ENCODE measurements around the gene CACNA2D4. TPM values are rescaled to one million over a fixed set of nuclear protein-coding genes. Genes with fewer than 3 reads are reported as not detected.

CACNA2D4 gene
- total RNA-seq, 2 experiments from 2014 or later, result 2.1 to 2.7 TPM

DNA sequence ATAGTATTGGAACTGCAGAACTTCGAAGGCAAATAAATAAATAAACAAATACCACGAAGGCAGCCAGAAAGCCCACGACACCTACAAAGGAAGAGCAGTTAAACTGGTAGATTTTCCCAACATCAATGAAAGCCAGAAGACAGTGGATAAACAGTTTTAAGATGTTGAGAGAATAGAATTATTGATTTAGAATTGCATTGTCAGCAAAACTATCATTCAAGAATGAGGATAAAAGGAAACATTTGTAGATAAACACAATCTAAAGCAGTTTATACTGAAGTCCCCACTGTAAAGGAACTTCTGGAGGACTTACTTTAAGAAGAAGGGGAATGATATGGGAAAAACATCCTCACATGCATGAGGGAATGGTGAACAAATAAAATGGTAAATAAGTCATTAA is 29.5 kb downstream of the CACNA2D4 start:
- Mint-ChIP-seq H3K27ac (no peak overlapping the region), H3K4me1 (ENCODE audit: low read depth) (no peaks in the 10 kb centered on the region), H3K9me3 (peaks cover 13% of the 10 kb centered on the region), H3K36me3 (ENCODE audit: low read depth) (no peaks in the 10 kb centered on the region), H3K27me3 (ENCODE audit: low read depth) (peaks cover 10% of the 10 kb centered on the region), H3K4me3 (no peak overlapping the region)
- DNase-seq, result no peak
- intact Hi-C loops (cut with micrococcal nuclease), result no loop called here
- CTCF ChIA-PET, result no interaction called here

DNA sequence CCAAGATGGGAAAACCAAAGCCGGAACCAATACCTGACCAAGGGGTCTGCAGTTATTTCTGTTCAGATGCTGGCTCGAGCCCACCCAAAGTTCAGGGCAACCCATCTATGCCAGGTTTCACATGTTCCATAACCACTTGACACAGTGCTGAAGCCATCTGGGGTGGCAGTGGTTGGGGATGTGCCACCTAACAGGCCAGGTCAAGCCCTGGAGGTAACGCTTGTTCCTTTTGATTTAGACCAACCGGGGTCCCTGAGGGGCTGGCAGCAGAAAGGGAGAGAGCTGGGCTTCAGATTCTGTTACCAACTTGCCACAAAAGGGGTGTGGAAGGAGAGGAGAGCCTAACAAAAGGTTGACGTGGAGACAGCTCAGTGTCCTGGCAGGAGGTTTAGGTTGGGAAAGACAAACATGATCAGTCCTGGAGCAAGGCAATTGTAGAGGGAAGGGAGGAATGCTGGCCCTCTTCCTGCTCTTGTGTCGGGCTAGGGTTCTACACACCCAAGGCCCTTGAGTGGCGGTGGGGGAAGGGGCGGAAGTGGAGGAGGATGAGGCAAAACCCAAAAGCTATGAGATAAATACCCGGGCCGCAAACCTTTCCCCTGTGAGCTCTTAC is 31.9 kb downstream of the CACNA2D4 start:
- CTCF ChIA-PET, result no interaction called here
- Mint-ChIP-seq H3K4me3 (no peak overlapping the region), H3K9me3 (peaks cover 6% of the 10 kb centered on the region)

GRCh38 chr12:1885599-1886245 is 32.7 kb downstream of the CACNA2D4 start:
- peaks cover 2% of the 10 kb centered on the region for H3K9me3 Mint-ChIP-seq
- H3K4me1 Mint-ChIP-seq (ENCODE audit: low read depth), result no peaks in the 10 kb centered on the region
- H3K27ac Mint-ChIP-seq, result no peak overlapping the region
- peaks cover 5% of the 10 kb centered on the region for H3K27me3 Mint-ChIP-seq (ENCODE audit: low read depth)
- CTCF ChIA-PET, result interaction anchor here (0.8 kb wide), 1 partner anchor 54 kb away, joined by 3 read pairs; no protein-coding TSS in a partner anchor
- no peaks in the 10 kb centered on the region for H3K36me3 Mint-ChIP-seq (ENCODE audit: low read depth)
- H3K4me3 Mint-ChIP-seq, result no peak overlapping the region
- DNase-seq, result no peak
- intact Hi-C loops (cut with micrococcal nuclease), result no loop called here

More for the DNA sequence above, 31.9 kb downstream of the CACNA2D4 start:
- DNase-seq, result no peak
- Mint-ChIP-seq H3K4me1 (ENCODE audit: low read depth) (no peaks in the 10 kb centered on the region), H3K27me3 (ENCODE audit: low read depth) (peaks cover 8% of the 10 kb centered on the region), H3K27ac (no peak overlapping the region), H3K36me3 (ENCODE audit: low read depth) (no peaks in the 10 kb centered on the region)
- intact Hi-C loops (cut with micrococcal nuclease), result no loop called here

- Mint-ChIP-seq H3K9me3 (peaks cover 2% of the 10 kb centered on the region), H3K36me3 (ENCODE audit: low read depth) (no peaks in the 10 kb centered on the region), H3K27ac (no peak overlapping the region), H3K27me3 (ENCODE audit: low read depth) (peaks cover 5% of the 10 kb centered on the region), H3K4me1 (ENCODE audit: low read depth) (no peaks in the 10 kb centered on the region), H3K4me3 (no peak overlapping the region)
- intact Hi-C loops (cut with micrococcal nuclease), result no loop called here
- no peak for DNase-seq
- CTCF ChIA-PET, result interaction anchor here (0.8 kb wide), 1 partner anchor 54 kb away, joined by 3 read pairs; no protein-coding TSS in a partner anchor
These were observed 33.3 kb downstream of the CACNA2D4 start for GRCh38 chr12:1885082-1885596.

DNA sequence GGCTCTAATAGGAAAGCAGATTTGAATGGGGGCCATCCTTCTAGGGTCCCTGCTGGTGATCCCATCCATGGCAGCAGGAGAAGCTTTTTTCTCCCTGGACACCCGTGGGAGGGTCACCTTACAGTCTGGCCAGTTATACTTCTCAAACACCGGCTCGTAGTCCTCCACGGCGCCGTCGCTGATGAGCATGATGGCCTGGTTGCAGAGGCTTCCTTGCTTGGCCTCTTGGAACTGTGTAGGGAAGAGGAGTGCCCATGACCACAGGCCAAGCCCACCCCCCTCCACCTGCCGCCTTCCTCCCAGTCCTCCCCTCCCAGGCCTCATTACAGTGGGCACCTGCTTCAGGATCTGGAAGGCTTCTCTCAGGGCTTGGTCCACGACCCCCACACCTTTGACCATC is 33.8 kb downstream of the CACNA2D4 start:
- DNase-seq, result no peak
- Mint-ChIP-seq H3K9me3 (peaks cover 2% of the 10 kb centered on the region), H3K36me3 (ENCODE audit: low read depth) (no peaks in the 10 kb centered on the region), H3K27ac (no peak overlapping the region), H3K4me3 (no peak overlapping the region), H3K27me3 (ENCODE audit: low read depth) (peaks cover 3% of the 10 kb centered on the region), H3K4me1 (ENCODE audit: low read depth) (no peaks in the 10 kb centered on the region)
- intact Hi-C loops (cut with micrococcal nuclease), result no loop called here
- CTCF ChIA-PET, result no interaction called here

DNA sequence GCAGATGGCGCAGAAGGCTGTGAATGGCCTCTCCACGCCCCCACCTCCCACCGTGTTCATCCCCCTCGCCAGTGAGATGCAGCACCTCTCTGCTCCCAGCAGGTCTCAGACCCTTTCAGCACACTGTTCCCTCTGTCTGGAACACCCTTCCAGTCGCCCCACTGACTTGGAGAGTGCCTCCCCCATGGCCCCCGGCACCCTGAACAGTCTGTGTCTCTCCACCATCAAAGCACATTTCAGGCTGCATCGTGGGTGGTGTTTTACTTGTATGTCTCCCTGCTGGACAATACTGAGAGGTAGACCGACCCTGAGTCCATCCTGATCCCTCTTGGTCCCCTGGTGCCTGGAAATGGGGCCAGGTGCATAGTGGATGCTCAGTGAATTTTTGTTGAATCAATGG is 34.9 kb downstream of the CACNA2D4 start:
- Mint-ChIP-seq H3K27me3 (ENCODE audit: low read depth) (no peaks in the 10 kb centered on the region), H3K4me1 (ENCODE audit: low read depth) (no peaks in the 10 kb centered on the region), H3K36me3 (ENCODE audit: low read depth) (no peaks in the 10 kb centered on the region), H3K27ac (no peak overlapping the region), H3K9me3 (peaks cover under 1% of the 10 kb centered on the region), H3K4me3 (no peak overlapping the region)
- no peak for DNase-seq
- intact Hi-C loops (cut with micrococcal nuclease), result no loop called here
- CTCF ChIA-PET, result no interaction called here

GRCh38 chr12:1882850-1883470 is 35.5 kb downstream of the CACNA2D4 start:
- Mint-ChIP-seq H3K4me3 (no peak overlapping the region), H3K27me3 (ENCODE audit: low read depth) (no peaks in the 10 kb centered on the region), H3K9me3 (no peaks in the 10 kb centered on the region), H3K27ac (no peak overlapping the region), H3K4me1 (ENCODE audit: low read depth) (no peaks in the 10 kb centered on the region), H3K36me3 (ENCODE audit: low read depth) (no peaks in the 10 kb centered on the region)
- DNase-seq, result no peak
- CTCF ChIA-PET, result no interaction called here
- intact Hi-C loops (cut with micrococcal nuclease), result no loop called here

DNA sequence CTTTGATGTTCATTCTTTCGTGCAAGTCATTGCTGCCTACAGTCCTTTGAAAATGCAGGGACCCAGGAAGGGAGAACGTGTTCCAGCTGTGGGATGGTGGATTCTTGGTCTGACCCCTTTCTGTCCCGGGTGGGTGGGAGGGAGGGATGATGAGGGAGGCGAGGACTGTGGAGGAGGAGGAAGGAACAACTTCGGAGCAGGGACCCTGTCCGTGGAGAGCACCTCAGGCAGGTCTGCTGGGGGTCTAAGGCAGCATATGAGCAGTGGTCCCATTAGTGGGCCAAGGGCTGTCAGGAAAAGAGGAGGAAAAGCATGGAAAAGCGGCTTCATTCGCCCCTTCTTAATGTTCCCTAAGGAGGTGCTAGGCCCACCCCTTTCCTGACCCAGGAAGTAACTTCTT is 36.0 kb downstream of the CACNA2D4 start:
- intact Hi-C loops (cut with micrococcal nuclease), result no loop called here
- Mint-ChIP-seq H3K9me3 (no peaks in the 10 kb centered on the region), H3K4me1 (ENCODE audit: low read depth) (no peaks in the 10 kb centered on the region), H3K36me3 (ENCODE audit: low read depth) (no peaks in the 10 kb centered on the region), H3K27ac (no peak overlapping the region), H3K27me3 (ENCODE audit: low read depth) (no peaks in the 10 kb centered on the region), H3K4me3 (no peak overlapping the region)
- CTCF ChIA-PET, result no interaction called here
- DNase-seq, result no peak

DNA sequence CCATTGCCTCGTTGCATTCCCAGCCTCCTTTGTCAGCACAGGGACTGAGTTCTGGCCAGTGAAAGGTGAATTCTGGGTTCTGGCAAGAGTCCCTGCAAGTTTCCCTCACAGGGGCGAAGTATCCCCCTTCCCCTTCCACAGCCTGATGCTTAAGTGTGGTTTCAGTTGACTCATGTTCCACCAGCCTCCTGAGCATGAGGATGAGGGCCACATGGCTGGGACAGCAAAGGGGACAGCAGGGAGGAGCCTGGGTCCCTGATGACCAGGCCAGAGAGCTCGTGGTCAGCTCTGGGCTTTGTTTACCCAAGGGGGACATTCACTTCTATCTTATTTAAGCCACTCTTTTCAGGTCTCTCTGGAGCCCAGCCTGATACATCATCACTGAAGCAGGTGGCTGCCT is 36.5 kb downstream of the CACNA2D4 start:
- no peaks in the 10 kb centered on the region for H3K36me3 Mint-ChIP-seq (ENCODE audit: low read depth)
- no peak overlapping the region for H3K4me3 Mint-ChIP-seq
- no peak overlapping the region for H3K27ac Mint-ChIP-seq
- CTCF ChIA-PET, result no interaction called here
- H3K27me3 Mint-ChIP-seq (ENCODE audit: low read depth), result no peaks in the 10 kb centered on the region
- no peak for DNase-seq
- no peaks in the 10 kb centered on the region for H3K9me3 Mint-ChIP-seq
- intact Hi-C loops (cut with micrococcal nuclease), result no loop called here
- no peaks in the 10 kb centered on the region for H3K4me1 Mint-ChIP-seq (ENCODE audit: low read depth)

- intact Hi-C loops (cut with micrococcal nuclease), result no loop called here
- CTCF ChIA-PET, result no interaction called here
- no peaks in the 10 kb centered on the region for H3K36me3 Mint-ChIP-seq (ENCODE audit: low read depth)
- DNase-seq, result no peak
- no peaks in the 10 kb centered on the region for H3K27me3 Mint-ChIP-seq (ENCODE audit: low read depth)
- no peaks in the 10 kb centered on the region for H3K9me3 Mint-ChIP-seq
- H3K4me1 Mint-ChIP-seq (ENCODE audit: low read depth), result no peaks in the 10 kb centered on the region
- H3K4me3 Mint-ChIP-seq, result no peak overlapping the region
- no peak overlapping the region for H3K27ac Mint-ChIP-seq
These were observed 37.2 kb downstream of the CACNA2D4 start for GRCh38 chr12:1881301-1881700.

DNA sequence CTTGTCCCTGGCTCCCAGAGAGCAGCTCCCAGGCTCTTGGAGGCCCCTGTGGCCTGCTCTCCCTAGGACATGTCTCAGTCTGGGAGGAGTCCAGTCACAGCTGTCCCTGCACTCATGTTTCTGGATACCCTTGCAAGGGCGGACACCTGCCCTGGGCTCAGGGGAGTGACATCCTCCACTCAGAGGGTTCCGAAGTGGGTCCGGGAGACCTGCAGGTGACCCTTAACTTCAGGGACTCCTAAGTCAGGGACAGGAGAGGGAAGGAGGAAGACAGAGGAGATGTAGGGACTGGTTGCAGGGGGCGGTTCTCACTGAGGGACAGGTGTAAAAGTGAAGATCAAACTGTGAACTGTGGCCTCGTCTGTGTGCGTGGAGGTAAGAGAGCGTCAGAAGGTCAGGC is 37.6 kb downstream of the CACNA2D4 start:
- no peak overlapping the region for H3K4me3 Mint-ChIP-seq
- intact Hi-C loops (cut with micrococcal nuclease), result no loop called here
- no peaks in the 10 kb centered on the region for H3K4me1 Mint-ChIP-seq (ENCODE audit: low read depth)
- no peaks in the 10 kb centered on the region for H3K27me3 Mint-ChIP-seq (ENCODE audit: low read depth)
- DNase-seq, result no peak
- CTCF ChIA-PET, result no interaction called here
- H3K36me3 Mint-ChIP-seq (ENCODE audit: low read depth), result no peaks in the 10 kb centered on the region
- H3K9me3 Mint-ChIP-seq, result no peaks in the 10 kb centered on the region
- H3K27ac Mint-ChIP-seq, result no peak overlapping the region

- Mint-ChIP-seq H3K9me3 (no peaks in the 10 kb centered on the region), H3K27ac (no peak overlapping the region)
- CTCF ChIA-PET, result no interaction called here
These were observed 38.2 kb downstream of the CACNA2D4 start for GRCh38 chr12:1880153-1880845.

More at GRCh38 chr12:1880153-1880845, 38.2 kb downstream of the CACNA2D4 start:
- Mint-ChIP-seq H3K4me1 (ENCODE audit: low read depth) (no peaks in the 10 kb centered on the region), H3K27me3 (ENCODE audit: low read depth) (no peaks in the 10 kb centered on the region), H3K4me3 (no peak overlapping the region), H3K36me3 (ENCODE audit: low read depth) (no peaks in the 10 kb centered on the region)
- intact Hi-C loops (cut with micrococcal nuclease), result no loop called here
- DNase-seq, result no peak
